GM19035 (cell line): ENCODE data around the gene CLSTN2.

Source experiments
- ATAC-seq: cut with Tn5 transposase; IDR thresholded peaks from one replicate; pipeline ENCODE4 v1.9.1; 2021; ENCODE audit not compliant: unreplicated experiment

Gene CLSTN2

DNA sequence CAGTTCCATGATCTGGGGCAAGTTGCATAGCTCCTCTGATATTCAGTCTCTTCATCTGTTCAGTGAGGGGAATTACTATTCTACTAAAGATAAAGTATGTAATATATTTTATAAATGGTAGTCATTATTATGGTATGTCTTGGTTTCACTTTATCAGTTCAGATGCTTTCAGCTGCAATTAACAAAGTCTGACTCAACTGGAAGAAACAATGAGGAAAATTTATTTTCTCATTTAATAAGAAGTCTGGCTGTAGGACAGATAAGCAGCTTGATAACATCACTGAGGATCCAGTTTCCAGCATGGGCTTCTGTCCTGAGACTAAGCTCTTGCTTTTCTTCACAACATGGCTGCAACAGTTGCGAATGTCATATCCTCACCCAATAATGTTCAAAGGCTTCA lies 388.6 kb downstream of the CLSTN2 start:
- ATAC-seq, result no peak

DNA sequence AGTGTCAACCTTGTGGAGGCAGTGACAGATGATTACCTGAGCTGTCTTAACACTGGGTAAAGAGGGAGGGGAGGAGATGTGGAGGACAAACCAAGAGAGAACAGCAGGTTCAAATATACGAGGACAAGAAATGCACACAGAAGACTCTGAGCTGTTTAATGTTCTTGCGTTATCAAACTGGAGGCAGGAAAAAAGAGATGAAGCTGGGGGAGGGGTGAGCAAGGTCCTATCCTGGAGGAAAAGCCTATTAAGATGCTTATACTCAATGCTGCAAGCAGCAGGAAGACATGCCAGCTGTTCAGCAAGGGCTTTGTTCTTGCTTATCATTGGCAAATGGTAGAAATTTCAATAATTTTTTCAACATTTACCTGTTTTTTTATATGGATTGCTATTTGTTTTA lies 397.1 kb downstream of the CLSTN2 start:
- ATAC-seq, result no peak

DNA sequence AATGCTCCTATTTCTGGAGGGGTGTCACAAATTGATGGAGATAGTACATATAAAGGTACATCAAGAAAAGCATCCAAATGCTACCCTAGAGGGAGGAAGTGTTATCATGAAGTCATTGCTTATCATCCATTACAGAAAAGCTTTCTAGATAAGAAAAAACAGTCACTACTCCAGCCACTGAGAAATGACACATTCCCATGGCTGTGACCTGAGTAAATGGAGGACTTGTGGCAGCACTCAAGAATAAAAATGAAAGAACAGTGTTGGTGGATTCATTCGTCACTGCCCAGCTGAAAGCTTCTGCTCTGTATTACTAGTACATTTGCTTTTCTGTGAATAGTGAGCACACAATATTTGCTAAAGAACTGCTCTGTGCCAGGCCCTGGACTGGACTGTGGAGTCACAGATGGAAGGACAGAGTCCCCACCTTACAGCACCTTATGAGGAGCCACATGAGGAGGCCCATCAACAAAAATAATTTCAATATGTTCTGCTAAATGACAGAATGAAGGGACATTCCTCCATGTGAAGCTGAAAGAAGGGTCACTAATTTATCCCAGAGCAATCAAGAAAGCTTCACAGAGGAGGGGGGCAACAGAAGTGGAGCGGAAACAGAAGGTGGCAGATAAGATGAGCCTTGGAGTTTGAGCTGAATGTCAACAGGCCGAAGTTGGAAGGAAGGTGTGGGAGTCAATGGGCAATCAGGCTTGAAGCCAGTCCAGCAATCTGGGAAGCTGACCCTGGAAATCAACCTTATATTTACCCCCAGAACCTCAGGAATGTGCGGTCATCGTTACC lies 399.3 kb downstream of the CLSTN2 start:
- no peak for ATAC-seq

DNA sequence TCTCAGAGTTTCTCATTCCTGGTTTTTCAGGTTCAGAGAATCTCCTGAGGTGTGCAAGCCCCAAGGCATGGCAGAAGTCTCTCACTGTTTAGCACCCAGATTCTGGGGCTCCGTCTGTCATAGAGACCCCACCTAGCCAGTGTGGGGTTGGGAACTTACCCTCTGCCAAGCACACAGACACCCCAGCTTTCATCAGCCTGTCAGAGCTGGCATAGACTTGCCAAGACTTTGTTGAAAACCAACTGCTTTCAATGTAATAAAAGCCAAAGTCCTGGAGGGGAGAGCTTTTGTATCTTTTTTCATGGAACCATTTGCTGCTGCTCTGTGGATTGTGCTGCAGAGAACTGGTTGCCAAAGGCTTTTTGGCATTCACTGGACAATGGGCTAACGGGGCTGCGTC lies 401.5 kb downstream of the CLSTN2 start:
- ATAC-seq, result no peak

GRCh38 chr3:140338916-140339315 lies 403.9 kb downstream of the CLSTN2 start:
- ATAC-seq, result no peak

- ATAC-seq, result no peak
These were observed 406.2 kb downstream of the CLSTN2 start for GRCh38 chr3:140341203-140341602.

- ATAC-seq, result no peak
These were observed 406.9 kb downstream of the CLSTN2 start for GRCh38 chr3:140341817-140342403.

DNA sequence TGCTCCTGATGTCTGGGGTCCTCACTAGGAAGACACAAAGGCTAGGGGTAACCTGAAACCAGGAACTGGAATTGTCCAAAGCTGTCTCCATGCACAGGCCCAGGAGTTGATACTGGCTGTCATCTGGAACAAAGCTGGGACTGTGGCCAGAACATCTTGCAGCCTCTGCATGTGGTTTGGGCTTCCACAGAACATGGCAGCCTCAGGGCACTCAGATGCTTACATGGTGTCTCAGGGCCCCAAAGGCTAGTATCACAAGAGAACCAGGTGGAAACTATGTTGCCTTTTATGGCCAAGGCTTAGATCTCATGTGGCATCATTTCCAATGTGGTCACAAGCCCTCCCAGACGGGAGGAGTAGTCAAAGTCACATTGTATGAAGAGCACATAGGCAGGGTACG lies 407.7 kb downstream of the CLSTN2 start:
- ATAC-seq, result no peak

DNA sequence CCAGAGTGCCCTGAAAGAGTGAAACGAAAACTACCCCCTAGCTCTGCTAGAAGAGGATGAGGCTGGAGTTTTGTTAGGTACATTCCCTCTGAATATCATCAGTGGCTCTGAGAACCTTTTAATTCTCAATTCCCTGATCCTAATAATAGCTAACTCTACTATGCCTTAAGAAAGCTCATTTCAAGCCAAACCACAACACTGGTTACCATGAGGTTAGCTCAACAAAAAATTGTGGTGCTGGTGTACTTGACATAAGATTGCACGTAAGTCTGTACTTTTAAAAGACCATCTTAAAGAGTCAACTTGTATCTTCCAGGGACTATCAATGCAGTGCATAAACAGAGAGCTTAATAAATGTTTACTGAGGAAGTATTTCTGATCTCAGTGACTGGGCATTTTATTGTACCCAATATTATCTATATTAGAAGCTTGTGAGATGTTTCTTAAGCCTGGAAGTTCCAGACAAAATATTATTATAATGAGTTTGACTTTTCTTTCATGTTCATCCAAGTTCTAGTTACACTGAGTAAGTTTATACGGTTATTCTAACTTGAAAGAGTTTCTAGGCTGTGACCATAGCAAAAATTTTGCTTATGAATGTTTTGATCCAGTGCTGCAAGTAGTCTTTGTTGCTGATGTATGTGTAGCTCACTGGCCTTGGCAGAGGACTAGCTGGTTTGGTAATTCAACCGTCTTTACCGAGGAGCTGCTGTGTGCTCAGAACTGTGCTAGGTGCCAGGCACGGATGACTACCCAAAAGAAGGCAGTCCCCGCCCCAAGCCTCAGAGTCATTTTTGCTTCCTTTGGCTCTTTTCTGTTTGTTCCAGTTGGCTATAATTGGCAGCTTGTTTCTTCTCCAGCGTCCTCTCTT lies 408.5 kb downstream of the CLSTN2 start:
- no peak for ATAC-seq

- ATAC-seq, result no peak
These were observed 409.1 kb downstream of the CLSTN2 start for GRCh38 chr3:140344082-140344454.

GRCh38 chr3:140344601-140345205 lies 409.7 kb downstream of the CLSTN2 start:
- no peak for ATAC-seq

GRCh38 chr3:140347151-140347550 lies 412.2 kb downstream of the CLSTN2 start:
- no peak for ATAC-seq

- no peak for ATAC-seq
These were observed 415.0 kb downstream of the CLSTN2 start for GRCh38 chr3:140349938-140350337.

DNA sequence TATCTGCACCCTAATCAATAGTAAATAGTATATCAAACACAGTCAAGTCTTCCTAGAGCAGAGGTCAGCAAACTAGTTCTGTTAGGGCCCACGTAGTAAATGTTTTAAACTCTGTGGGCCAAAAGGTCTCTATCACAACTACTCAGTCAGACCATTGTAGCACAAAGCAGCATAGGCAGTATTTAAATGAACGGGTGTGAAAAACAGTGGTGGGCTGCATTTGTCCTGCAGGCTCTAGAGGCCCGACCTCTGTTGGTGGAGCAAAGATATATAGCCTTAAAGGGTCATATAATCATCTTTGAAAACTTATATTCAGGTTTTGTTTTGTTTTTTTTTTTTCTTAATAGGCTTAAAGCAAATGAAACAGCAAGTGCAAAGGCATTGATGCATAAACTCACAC lies 416.5 kb downstream of the CLSTN2 start:
- no peak for ATAC-seq

DNA sequence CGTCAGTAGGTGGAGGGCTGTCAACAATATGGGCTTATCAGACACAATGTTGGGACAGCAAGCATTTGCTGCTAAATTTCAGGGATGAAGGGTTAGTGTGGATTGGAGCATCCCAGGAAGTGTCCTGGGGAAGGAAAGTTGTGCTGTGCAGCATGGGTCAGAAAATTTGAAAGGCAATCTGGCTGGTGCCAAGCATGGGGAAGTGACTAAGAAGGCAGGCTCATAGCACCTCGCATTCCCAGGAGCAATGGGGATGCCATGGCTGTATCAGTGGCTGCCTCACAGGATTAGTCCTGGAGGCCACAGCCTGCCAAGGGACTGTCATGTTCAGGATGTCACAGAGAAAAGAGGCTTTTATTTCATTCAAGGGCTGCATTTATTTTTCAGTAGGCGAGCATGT lies 420.5 kb downstream of the CLSTN2 start:
- ATAC-seq, result no peak

DNA sequence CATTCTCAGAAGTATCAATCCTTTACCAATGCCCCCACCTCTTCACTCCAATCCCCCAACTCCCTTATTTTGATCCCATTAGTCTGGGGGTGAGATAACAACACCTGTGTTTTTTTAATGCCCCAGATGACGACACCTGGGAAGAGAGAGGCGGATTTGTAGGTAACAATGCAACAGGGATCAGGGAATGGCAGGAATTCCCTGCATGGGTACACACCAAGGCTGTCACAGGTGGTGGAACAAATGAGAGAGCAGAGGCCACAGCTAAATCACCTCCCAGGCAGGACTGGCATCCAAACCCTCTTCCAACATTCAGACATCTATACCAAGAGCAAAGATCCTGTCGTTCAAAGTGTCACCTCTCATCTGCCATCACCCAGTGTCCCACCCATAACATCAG lies 423.7 kb downstream of the CLSTN2 start:
- no peak for ATAC-seq

- no peak for ATAC-seq
These were observed 424.4 kb downstream of the CLSTN2 start for GRCh38 chr3:140359233-140359995.

DNA sequence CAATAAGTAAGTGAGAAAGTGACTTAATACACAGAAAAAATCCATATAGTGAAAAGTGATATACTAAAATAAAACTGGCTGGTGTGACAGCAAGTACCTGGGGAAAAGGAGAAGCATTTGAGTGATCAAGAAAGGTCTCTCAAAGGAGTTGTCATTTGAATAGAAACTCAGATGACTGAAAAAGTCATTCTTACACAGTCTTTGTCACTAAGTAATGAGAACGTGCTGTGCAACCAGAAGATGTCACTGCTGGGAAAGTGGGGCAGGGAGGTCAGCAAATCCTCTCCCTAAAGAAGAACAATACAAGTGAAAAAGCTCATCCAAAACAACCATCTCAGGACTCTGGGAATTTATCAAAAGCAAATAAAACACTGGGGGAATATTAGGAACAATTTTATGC lies 425.3 kb downstream of the CLSTN2 start:
- no peak for ATAC-seq

DNA sequence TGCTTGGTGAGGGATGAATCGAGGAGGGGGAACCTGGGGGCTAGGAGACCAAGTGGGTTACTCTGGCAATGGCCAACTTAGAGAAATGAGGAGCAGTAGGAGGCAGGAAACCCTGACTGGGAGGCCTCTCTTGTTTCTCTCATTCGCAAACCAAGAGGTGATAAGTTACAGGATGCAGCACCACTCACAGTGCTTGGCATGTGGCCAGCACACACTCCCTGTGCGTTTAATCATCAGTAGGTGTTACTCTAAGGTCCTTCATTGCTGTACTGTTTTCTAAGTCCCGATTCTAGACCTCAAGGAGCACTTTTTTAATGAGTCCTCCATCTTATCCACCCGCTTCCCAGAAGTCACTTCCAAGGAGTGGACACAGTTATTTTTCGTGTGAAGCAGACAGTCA lies 428.8 kb downstream of the CLSTN2 start:
- no peak for ATAC-seq

GRCh38 chr3:140365872-140366697 lies 431.1 kb downstream of the CLSTN2 start:
- no peak for ATAC-seq
